ENCODE results near the gene RIMBP3B.
"Not testable (repeated sequence)": the region's sequence is repeated elsewhere in the genome, so short reads cannot be mapped to it uniquely, and the experiment has no call there.

The RIMBP3B gene

DNA sequence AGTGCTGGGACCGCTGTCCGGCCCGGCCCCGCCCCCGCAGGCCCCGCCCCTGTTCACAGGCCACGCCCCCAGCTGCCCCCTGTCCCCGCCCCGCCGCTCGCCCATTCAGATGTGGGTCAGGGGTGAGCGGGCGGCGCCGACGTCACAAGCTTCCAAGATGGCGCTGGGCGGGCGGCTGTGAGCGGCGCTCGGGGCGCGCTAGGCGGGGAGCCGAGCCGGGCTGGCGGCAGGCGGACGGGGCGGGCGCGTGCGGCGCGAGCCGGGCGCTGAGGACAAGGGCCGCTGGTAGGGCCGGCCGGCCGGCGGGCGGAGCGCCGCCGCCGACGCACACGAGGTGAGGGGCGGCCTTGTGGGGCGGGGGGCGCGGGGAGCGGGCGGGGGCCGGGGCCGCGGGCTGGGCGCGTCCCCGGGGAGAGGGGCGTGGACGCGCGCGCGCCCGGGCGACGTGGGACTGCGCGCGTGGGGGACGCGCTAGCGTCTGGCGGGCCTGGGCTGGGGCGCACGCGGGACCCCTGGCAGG lies 33.7 kb downstream of the RIMBP3B start, which contains the start of gene HIC2:
Gene HIC2, plus strand, starts transcription at position 145 of the 520 bp plus-strand sequence. CDS start 25,461 bp downstream, outside the sequence.
- DNase-seq = peak; percentile 12

DNA sequence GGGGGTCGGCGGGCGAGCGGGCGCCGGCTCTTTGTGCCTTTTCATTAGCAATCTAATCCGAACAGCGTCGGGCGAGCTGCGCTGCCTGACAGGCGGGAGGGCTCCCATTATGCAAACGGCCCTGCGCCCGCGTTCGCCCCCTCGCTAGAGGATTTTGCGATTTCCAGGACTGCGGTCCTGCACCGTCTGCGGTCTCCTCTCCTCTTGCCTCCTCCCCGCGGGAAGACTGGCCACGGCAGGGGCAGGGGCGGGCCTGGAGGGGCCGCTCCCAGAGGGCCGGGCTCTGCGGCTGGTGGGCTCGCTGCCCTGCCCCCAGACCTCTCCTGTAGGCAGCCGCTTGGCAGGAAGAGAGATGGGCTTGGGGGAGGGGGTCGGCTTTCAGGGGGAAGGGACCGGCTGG lies 34.3 kb downstream of the RIMBP3B start:
- DNase-seq = not testable (repeated sequence)

DNA sequence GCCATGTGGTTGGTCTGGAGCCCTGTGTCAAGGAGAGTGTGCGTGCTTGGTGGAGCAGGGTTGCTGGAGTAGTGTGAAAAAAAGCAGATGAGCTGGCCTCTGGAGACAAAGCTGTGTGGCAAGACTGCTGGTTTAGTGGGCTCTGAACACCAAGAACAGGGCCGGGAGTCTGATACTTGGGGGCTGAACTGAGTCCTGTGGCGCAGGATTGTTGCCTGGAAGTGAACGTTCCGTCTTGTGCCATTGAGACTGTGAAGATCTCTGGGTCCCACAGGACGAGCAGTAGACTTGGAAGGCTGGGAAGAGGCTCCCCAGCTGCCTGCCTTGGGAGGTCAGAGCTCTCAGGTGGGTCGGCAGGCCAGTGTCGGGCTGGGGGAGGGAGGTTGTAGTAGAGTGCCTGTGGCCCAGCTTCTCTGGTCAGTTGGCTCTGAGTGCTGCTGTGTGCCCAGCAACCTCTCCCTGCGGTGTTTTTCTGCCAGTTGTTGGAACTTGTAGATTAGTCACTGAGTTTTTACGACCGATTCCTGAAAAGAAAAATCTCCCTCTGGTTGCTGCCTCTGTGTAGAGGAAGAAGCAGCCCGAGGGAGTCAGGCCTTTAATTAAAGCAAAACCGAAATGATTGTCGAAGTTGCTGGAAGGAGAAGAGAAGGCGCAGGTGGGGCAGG lies 35.6 kb downstream of the RIMBP3B start:
- DNase-seq = not testable (repeated sequence)

DNA sequence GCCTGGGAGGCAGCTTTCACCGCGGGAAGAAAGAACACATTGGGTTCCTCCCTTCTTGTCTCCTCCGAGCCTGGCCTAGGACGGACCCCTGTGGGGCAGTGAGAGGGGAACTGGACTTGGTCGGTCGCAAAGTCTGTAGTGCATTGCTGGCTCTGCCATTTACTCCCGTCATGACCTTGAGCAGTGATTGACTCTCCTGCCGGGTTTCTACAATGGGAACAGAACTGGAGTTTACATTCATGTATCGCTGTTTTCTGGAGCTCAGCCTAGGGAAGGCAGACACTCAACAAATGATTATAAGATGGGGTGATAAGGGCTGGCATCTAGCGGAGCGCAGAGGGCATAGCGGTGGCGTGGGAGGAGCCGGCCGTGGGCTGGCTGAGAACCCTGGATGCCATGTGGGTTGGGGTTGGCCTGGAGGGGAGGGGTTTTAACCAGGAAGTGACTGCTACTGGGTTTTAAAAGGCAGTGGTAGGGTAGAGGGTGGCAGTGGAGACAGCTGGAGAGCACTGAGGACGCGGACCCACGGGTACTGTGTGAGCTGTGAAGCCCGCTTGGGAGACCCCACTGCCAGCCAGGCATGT lies 36.7 kb downstream of the RIMBP3B start:
- DNase-seq = not testable (repeated sequence)

DNA sequence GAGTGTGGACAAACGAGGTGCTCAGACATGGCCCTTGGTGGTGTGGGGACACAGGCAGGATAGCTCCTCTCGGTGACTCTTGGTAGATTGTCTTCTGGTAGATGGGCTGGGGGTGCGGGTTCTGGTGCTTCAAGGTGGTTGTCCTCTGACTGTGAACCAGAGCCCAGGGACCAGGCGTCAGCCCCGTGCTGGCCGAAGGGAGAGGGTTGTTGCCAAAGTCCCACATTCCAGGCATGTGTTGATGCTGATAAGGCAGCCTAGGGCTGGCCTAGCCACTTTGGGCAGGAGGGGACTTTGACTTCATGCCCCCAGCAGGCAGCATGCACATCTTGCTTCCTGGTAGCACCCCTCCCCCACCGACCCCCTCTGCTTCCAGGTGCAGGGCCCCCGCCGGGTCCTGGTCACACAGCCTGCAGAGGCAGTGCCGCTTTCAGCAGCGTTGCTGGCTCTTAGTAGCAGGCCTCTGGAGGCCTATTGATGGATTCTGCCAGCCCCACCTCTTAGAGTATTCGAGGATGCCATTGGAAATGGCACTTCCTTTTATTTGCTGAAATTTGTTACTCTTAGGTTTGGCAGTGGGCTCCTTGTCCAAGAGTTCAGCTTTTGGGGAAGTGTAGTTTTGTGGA lies 40.6 kb downstream of the RIMBP3B start:
- not testable (repeated sequence) for DNase-seq

DNA sequence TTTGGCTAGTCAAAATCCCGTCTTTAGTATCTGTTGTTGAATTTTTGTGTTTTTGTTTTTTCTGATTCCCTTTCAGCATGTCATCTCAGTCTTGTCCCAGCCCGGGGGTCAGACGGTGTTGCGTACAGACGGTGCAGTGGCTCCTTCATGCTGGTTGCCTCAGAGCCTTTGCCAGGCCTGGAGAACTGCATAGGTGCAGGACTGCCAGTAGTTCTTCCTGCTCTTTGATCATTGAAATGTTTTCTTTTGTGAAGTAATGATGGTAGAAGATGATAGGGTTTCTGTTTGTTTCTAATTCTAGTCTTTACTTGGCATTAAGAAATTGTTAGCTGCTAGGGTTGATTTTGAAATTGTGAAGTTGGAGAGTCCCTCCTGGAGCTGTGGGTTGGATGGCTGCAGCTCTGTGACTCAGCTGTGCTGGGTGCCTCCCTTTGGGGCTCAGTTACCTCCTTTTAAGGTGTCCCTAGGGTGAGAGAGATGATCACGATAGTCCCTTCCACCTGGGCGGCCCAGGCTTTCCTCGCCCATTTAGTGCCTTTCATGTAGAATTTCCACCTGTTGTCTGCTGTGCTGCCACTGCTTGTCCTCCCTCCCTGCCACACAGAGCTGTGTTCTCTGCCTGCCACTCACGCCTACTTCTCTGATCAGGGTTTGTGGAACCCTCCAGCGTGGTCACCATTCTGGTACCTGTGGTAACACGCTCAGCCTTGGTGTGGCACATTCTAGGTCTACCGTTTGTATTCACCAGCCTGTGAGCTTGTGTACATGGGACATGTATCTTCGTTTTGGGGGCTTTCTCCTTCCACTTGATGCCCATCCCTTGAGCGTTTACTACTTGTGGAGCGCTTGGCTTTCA lies 51.1 kb downstream of the RIMBP3B start:
- not testable (repeated sequence) for DNase-seq

DNA sequence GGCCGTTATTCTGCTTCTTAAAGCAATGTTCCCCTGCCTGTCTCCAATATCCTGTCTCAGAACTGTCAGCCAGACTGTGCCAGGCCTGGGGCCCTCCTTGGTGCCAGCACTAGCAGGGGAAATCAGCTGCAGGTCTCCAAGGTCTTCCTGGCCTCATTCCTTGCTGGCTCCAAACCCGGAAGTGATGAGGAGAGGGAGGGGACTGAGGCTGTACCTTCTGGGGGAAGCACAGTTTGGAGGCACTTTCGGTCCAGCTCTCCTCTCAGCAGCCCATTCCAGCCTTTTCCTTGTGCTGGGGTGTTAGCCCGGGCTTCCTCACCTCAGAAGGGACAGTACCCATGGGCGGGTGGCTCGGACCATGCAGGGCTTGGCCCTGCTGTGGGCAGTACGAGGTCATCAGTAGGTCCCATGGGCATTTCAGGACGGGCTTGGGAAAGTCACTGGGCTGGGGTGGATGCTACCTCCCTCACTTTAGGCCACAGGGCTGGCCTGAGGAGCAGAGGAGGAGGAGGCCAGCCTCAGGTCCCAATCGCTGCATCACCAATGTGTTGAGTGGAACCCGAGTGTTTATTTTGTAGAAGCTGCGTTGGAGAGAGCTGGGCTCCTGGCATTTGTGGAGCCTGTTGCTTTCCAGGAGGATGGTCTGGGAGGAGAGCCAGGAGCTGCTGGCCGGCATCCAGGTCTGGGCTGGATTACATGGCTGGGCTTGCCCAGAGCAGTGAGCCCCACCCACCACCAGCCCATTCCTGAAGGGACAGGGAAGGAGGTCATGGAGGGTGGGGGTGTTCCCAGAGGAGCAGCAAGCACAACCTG lies 52.7 kb downstream of the RIMBP3B start:
- DNase-seq = not testable (repeated sequence)

DNA sequence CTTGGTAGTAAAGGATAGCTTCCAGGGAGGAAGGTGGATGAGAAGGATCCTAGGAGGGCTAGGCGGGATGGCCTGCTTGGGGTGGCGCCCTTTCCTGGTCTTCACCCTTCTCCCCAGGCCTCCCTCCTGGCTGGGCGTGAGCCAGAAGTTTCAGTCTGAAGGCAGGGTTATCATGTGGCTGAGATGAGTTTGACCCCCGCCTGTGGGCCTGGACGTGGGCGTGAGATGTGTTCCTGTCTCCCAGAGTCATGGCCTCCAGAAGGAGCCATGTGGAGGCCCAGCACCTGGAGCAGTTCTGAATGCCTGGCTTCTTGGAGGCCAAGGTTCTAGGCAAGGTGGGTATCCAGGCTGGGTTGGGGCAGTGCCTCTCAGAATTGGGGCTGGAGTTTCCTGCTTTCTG lies 54.5 kb downstream of the RIMBP3B start:
- DNase-seq = not testable (repeated sequence)

Measured in T-helper 9 cell (primary cell).